Subcutaneous adipose tissue (tissue), 4 donors: Measurements from ENCODE around the gene CTNNAL1. TPM values are rescaled to one million over a fixed set of nuclear protein-coding genes. Genes with fewer than 3 reads are reported as not detected.

Source experiments
- total RNA-seq, 4 donors: library from RNA; depleted of rRNA; stranded (reverse); fragments of >200 nt; gene quantifications; one replicate each; pipeline ENCODE4 v1.1.0, GENCODE V29; 2016
- TF ChIP-seq, protein P1 (sequence below): fragments of 450-650 bp; IDR thresholded peaks from one replicate; pipeline ENCODE4 v1.5.1; 2016; ENCODE audit warnings: low read depth, mild to moderate bottlenecking, control low read depth, antibody characterized with exemption, moderate library complexity

The CTNNAL1 gene
- total RNA-seq, 4 donors from 2014 or later, result 24.5 to 58.5 (median 37.1) TPM

DNA sequence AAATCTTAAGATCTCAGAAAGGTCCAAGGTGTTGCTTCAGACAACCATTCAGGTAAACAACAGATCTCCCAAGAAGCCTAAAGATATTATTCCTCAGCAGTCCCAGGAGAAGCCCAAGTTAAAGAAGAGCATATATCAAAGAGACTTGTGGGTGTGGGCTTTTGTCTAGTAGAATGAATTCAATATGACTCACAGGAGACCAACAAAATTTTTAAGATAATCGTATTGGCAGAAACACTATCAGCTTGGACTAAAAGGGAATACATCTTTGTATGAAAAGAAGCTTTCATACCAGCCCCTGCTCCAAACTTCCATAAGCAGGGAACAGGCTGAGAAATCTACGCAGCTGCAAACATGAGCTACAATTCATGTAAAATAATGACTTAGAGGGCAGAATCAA, 10.2 kb downstream of the CTNNAL1 start:
- TF ChIP-seq, protein P1, sequence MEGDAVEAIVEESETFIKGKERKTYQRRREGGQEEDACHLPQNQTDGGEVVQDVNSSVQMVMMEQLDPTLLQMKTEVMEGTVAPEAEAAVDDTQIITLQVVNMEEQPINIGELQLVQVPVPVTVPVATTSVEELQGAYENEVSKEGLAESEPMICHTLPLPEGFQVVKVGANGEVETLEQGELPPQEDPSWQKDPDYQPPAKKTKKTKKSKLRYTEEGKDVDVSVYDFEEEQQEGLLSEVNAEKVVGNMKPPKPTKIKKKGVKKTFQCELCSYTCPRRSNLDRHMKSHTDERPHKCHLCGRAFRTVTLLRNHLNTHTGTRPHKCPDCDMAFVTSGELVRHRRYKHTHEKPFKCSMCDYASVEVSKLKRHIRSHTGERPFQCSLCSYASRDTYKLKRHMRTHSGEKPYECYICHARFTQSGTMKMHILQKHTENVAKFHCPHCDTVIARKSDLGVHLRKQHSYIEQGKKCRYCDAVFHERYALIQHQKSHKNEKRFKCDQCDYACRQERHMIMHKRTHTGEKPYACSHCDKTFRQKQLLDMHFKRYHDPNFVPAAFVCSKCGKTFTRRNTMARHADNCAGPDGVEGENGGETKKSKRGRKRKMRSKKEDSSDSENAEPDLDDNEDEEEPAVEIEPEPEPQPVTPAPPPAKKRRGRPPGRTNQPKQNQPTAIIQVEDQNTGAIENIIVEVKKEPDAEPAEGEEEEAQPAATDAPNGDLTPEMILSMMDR, result no peak

DNA sequence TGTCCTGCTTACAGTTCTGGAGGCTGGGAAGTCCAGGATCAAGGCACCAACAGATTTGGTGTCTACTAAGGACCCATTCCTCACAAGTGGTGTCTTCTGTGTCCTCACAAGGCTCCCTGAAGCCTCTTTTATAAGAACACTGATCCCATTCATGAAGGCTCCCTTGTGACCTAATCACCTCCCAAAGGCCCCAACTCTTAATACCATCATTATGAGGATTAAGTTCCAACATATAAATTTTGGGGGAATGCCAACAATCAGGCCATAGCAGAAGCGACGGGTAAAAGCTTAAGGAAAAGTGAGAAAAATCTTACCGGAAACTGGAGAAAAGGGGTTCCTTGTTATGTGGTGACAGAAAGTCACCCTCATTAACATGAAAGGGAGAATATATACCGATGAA, 11.2 kb downstream of the CTNNAL1 start:
- TF ChIP-seq, protein P1, result no peak

DNA sequence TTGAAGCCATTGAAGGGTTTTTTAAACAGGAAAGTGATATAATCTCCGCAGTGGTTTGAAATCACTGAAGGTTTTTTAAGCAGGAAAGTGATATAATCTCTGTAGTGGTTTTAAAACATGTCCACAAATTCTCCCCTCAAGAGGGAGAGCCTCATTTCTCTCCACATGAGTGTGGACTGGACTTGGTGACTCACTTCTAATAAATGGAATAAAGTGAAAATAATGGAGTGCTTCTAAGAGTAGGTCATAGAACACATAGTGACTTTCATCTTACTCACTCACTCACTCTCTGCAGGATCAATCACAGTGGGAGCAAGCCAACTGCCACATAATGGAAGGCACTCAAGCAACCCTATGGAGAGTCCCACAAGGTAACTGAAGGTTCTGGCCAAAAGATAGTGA, 12.0 kb downstream of the CTNNAL1 start:
- TF ChIP-seq, protein P1, result no peak

DNA sequence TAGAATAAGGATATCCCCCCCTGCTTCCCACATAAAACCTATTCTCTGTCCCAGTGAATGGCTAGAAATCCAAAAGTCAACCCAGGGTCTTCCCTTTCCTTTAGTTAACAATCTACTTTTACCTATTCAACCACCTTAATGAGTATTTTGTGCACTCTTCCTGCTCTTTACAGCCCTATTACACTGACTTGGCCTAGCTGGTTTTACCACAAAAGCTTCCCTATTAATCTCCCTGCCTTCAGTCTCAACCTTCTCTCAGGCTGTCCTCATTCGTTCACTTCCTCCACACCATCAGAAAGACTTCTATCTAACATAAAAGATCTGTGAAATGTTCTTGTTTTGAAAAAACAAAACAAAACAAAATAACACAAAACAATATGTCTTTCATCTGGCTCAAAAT, 16.2 kb downstream of the CTNNAL1 start:
- TF ChIP-seq, protein P1, result no peak

DNA sequence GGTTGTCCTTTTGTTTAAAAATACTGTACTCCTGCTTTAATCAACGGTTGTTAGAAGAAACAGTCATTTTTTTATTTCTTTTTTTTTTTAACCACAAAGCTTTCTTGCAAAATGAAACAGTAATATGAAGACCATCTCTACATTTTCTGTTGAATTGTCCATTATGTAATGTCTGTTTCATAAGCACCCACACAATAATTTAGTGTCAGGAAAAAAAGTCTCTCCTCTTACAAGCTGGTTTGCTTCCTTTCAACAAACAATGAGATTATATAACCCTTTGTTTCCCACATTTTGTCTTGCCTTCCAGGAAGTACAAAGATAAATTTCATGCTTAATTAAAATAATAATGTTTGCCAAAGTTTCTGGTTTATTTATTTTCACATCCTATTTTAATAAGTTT, 16.7 kb downstream of the CTNNAL1 start:
- TF ChIP-seq, protein P1, result no peak

DNA sequence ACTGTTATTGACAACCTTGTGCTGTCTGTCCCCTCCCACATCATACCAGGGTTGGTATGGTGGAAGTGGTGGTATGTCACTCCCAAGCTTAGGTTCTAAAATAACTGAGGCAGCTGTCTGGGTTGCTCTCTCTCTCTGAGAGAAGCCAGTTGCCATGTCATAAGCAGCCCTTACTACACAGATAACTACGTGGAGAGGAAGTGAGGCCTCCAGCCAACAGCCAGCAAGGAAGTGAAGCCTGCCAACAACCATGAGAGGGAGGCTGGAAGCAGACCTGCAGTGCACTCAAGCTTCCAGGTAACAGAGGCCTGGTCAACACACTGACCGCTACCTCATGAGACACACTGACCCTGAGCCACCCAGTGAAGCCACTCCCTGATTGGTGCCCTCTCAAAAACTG, 18.6 kb downstream of the CTNNAL1 start:
- TF ChIP-seq, protein P1, result no peak

DNA sequence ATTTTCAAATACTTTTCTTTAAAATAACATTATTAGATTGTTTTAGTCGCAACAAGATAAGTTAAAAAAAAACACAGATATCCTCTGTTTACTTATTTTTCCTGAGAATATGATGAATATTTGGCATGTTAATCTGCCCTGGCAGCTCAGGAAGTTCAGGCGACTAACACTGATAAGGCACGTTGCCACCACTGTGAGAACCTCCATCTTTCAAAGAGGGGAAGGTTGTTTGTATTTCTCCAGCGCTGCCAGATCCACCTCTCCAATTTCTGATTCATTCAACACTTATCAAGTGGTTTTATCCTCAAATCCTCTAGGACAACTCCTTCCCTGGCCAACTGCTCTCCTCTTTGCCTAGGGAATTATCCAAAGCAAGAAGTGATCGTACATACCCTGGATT, 21.8 kb downstream of the CTNNAL1 start:
- TF ChIP-seq, protein P1, result no peak
